Measurements from ENCODE around the gene MAP3K9. TPM values are rescaled to one million over a fixed set of nuclear protein-coding genes. Genes with fewer than 3 reads are reported as not detected.
A peak's percentile ranks its signal among the peaks of the same experiment; 100 is the strongest.

The MAP3K9 gene
- total RNA-seq, 1 experiment from 2014 or later = 0.68 TPM

GRCh38 chr14:70808416-70809224 is 693 bp downstream of the MAP3K9 start:
- H3K27ac ChIP-seq = no peak overlapping the region
- H3K4me3 ChIP-seq = peak overlapping the region; percentile 77
- peaks cover 9% of the 10 kb centered on the region for H3K4me1 ChIP-seq (replicated peaks)
- peaks cover 2% of the 10 kb centered on the region; the same call in 1 of the 2 replicates for H3K36me3 ChIP-seq
- no peaks in the 10 kb centered on the region for H3K9me3 ChIP-seq (replicated peaks)
- no peak for DNase-seq (ENCODE audit: low read depth in 1 of 2, low spot score in 2 of 2)
- H3K27me3 ChIP-seq (replicated peaks) = peaks cover 8% of the 10 kb centered on the region

- Histone ChIP-seq H3K9me3 (replicated peaks) (no peaks in the 10 kb centered on the region), H3K27me3 (replicated peaks) (peaks cover 8% of the 10 kb centered on the region)
- DNase-seq (ENCODE audit: low read depth in 1 of 2, low spot score in 2 of 2) = no peak
Observed at GRCh38 chr14:70807898-70808415, 1.4 kb downstream of the MAP3K9 start.

GRCh38 chr14:70804556-70805162 is 4.7 kb downstream of the MAP3K9 start:
- peaks cover 2% of the 10 kb centered on the region; the same call in 1 of the 2 replicates for H3K36me3 ChIP-seq
- peaks cover 8% of the 10 kb centered on the region for H3K27me3 ChIP-seq (replicated peaks)
- H3K4me1 ChIP-seq (replicated peaks) = peaks cover 8% of the 10 kb centered on the region
- no peak overlapping the region for H3K27ac ChIP-seq
- H3K9me3 ChIP-seq (replicated peaks) = no peaks in the 10 kb centered on the region
- no peak for DNase-seq (ENCODE audit: low read depth in 1 of 2, low spot score in 2 of 2)
- H3K4me3 ChIP-seq = no peak overlapping the region

More at GRCh38 chr14:70807898-70808415, 1.4 kb downstream of the MAP3K9 start:
- peak overlapping the region; percentile 77 for H3K4me3 ChIP-seq
- H3K4me1 ChIP-seq (replicated peaks) = peaks cover 9% of the 10 kb centered on the region
- H3K36me3 ChIP-seq = peaks cover 2% of the 10 kb centered on the region; the same call in 1 of the 2 replicates
- no peak overlapping the region for H3K27ac ChIP-seq

GRCh38 chr14:70803321-70804310 is 5.7 kb downstream of the MAP3K9 start:
- Histone ChIP-seq H3K4me3 (no peak overlapping the region), H3K27ac (no peak overlapping the region), H3K27me3 (replicated peaks) (peaks cover 3% of the 10 kb centered on the region), H3K4me1 (replicated peaks) (no peaks in the 10 kb centered on the region), H3K9me3 (replicated peaks) (no peaks in the 10 kb centered on the region), H3K36me3 (no peaks in the 10 kb centered on the region)
- DNase-seq (ENCODE audit: low read depth in 1 of 2, low spot score in 2 of 2) = no peak

GRCh38 chr14:70802379-70802778 is 6.9 kb downstream of the MAP3K9 start:
- H3K4me1 ChIP-seq (replicated peaks) = no peaks in the 10 kb centered on the region
- H3K27ac ChIP-seq = no peak overlapping the region
- no peak overlapping the region for H3K4me3 ChIP-seq
- H3K9me3 ChIP-seq (replicated peaks) = no peaks in the 10 kb centered on the region
- no peak for DNase-seq (ENCODE audit: low read depth in 1 of 2, low spot score in 2 of 2)
- H3K27me3 ChIP-seq (replicated peaks) = peaks cover 2% of the 10 kb centered on the region; the same call in 1 of the 2 replicates
- H3K36me3 ChIP-seq = no peaks in the 10 kb centered on the region

GRCh38 chr14:70801836-70802235 is 7.5 kb downstream of the MAP3K9 start:
- Histone ChIP-seq H3K27ac (no peak overlapping the region), H3K27me3 (replicated peaks) (0 out of 2 replicates have a peak, but pooled peaks cover 2% of the 10 kb centered on the region), H3K9me3 (replicated peaks) (no peaks in the 10 kb centered on the region), H3K36me3 (no peaks in the 10 kb centered on the region), H3K4me3 (no peak overlapping the region), H3K4me1 (replicated peaks) (no peaks in the 10 kb centered on the region)
- no peak for DNase-seq (ENCODE audit: low read depth in 1 of 2, low spot score in 2 of 2)

GRCh38 chr14:70796551-70796950 is 12.8 kb downstream of the MAP3K9 start:
- H3K4me1 ChIP-seq (replicated peaks) = no peaks in the 10 kb centered on the region
- H3K9me3 ChIP-seq (replicated peaks) = no peaks in the 10 kb centered on the region
- H3K27me3 ChIP-seq (replicated peaks) = no peaks in the 10 kb centered on the region
- no peaks in the 10 kb centered on the region for H3K36me3 ChIP-seq
- no peak overlapping the region for H3K4me3 ChIP-seq
- no peak for DNase-seq (ENCODE audit: low read depth in 1 of 2, low spot score in 2 of 2)
- no peak overlapping the region for H3K27ac ChIP-seq

- Histone ChIP-seq H3K27ac (no peak overlapping the region), H3K36me3 (no peaks in the 10 kb centered on the region), H3K4me1 (replicated peaks) (0 out of 2 replicates have a peak, but pooled peaks cover under 1% of the 10 kb centered on the region), H3K27me3 (replicated peaks) (no peaks in the 10 kb centered on the region), H3K9me3 (replicated peaks) (no peaks in the 10 kb centered on the region), H3K4me3 (no peak overlapping the region)
- DNase-seq (ENCODE audit: low read depth in 1 of 2, low spot score in 2 of 2) = no peak
Observed at GRCh38 chr14:70794294-70794693, 15.0 kb downstream of the MAP3K9 start.

GRCh38 chr14:70793637-70794036 is 15.7 kb downstream of the MAP3K9 start:
- no peak overlapping the region for H3K4me3 ChIP-seq

GRCh38 chr14:70792939-70793338 is 16.4 kb downstream of the MAP3K9 start:
- no peaks in the 10 kb centered on the region for H3K9me3 ChIP-seq (replicated peaks)
- H3K27ac ChIP-seq = no peak overlapping the region
- no peaks in the 10 kb centered on the region for H3K36me3 ChIP-seq
- 0 out of 2 replicates have a peak, but pooled peaks cover 3% of the 10 kb centered on the region for H3K4me1 ChIP-seq (replicated peaks)
- no peaks in the 10 kb centered on the region for H3K27me3 ChIP-seq (replicated peaks)
- H3K4me3 ChIP-seq = no peak overlapping the region
- no peak for DNase-seq (ENCODE audit: low read depth in 1 of 2, low spot score in 2 of 2)

More at GRCh38 chr14:70793637-70794036, 15.7 kb downstream of the MAP3K9 start:
- Histone ChIP-seq H3K9me3 (replicated peaks) (no peaks in the 10 kb centered on the region), H3K27ac (no peak overlapping the region), H3K36me3 (no peaks in the 10 kb centered on the region), H3K27me3 (replicated peaks) (no peaks in the 10 kb centered on the region), H3K4me1 (replicated peaks) (0 out of 2 replicates have a peak, but pooled peaks cover 3% of the 10 kb centered on the region)
- DNase-seq (ENCODE audit: low read depth in 1 of 2, low spot score in 2 of 2) = no peak

- no peak for DNase-seq (ENCODE audit: low read depth in 1 of 2, low spot score in 2 of 2)
- Histone ChIP-seq H3K36me3 (no peaks in the 10 kb centered on the region), H3K27me3 (replicated peaks) (no peaks in the 10 kb centered on the region), H3K4me3 (no peak overlapping the region), H3K9me3 (replicated peaks) (no peaks in the 10 kb centered on the region), H3K4me1 (replicated peaks) (0 out of 2 replicates have a peak, but pooled peaks cover 3% of the 10 kb centered on the region), H3K27ac (no peak overlapping the region)
Observed at GRCh38 chr14:70791971-70792370, 17.3 kb downstream of the MAP3K9 start.

- no peak for DNase-seq (ENCODE audit: low read depth in 1 of 2, low spot score in 2 of 2)
- 0 out of 2 replicates have a peak, but pooled peaks cover 3% of the 10 kb centered on the region for H3K4me1 ChIP-seq (replicated peaks)
- H3K9me3 ChIP-seq (replicated peaks) = no peaks in the 10 kb centered on the region
- H3K27me3 ChIP-seq (replicated peaks) = no peaks in the 10 kb centered on the region
- no peaks in the 10 kb centered on the region for H3K36me3 ChIP-seq
- no peak overlapping the region for H3K4me3 ChIP-seq
- no peak overlapping the region for H3K27ac ChIP-seq
Observed at GRCh38 chr14:70789961-70790360, 19.4 kb downstream of the MAP3K9 start.

GRCh38 chr14:70789361-70789760 is 20.0 kb downstream of the MAP3K9 start:
- no peaks in the 10 kb centered on the region for H3K27me3 ChIP-seq (replicated peaks)
- H3K27ac ChIP-seq = no peak overlapping the region
- H3K36me3 ChIP-seq = no peaks in the 10 kb centered on the region
- no peak for DNase-seq (ENCODE audit: low read depth in 1 of 2, low spot score in 2 of 2)
- no peak overlapping the region for H3K4me3 ChIP-seq
- H3K4me1 ChIP-seq (replicated peaks) = 0 out of 2 replicates have a peak, but pooled peaks cover 3% of the 10 kb centered on the region
- no peaks in the 10 kb centered on the region for H3K9me3 ChIP-seq (replicated peaks)
